Ishikawa (cell line): ENCODE measurements around the gene LILRA1.

Experiments used
- CREB1 ChIP-seq: IDR thresholded peaks from 2 replicates; pipeline ENCODE4 v1.6.1; 2012; ENCODE audit warnings: low read depth
- EP300 ChIP-seq: IDR thresholded peaks from 2 replicates; pipeline ENCODE4 v1.6.1; 2012; ENCODE audit warnings: borderline replicate concordance
- FOXM1 ChIP-seq: IDR thresholded peaks from 2 replicates; pipeline ENCODE4 v1.6.1; 2012; ENCODE audit warnings: low read depth, borderline replicate concordance
- RAD21 ChIP-seq: IDR thresholded peaks from 2 replicates; pipeline ENCODE4 v1.6.1; 2012; ENCODE audit warnings: low read depth
- TAF1 ChIP-seq: IDR thresholded peaks from 2 replicates; pipeline ENCODE4 v1.6.1; 2012; ENCODE audit warnings: low read depth, mild to moderate bottlenecking
- YY1 ChIP-seq: IDR thresholded peaks from 2 replicates; pipeline ENCODE4 v1.6.1; 2012; ENCODE audit warnings: low read depth
- TF ChIP-seq, protein P1 (sequence below): IDR thresholded peaks from 2 replicates; pipeline ENCODE4 v1.6.1; 2012

DNA sequence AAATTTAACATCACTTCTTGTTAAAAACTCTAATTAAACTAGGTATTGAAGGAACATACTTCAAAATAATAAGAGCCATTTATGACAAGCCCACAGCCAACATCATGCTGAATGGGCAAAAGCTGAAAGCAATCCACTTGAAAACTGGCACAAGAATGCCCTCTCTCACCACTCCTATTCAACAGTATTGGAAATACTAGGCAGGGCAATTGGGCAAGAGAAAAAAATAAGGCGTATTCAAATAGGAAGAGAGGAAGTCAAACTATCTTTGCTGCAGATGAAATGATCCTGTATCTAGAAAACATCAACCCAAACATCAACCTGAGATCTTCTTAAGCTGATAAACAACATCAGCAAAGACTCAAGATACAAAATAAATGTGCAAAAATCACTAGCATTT, 21.3 kb downstream of the LILRA1 start:
- TF ChIP-seq, protein P1, sequence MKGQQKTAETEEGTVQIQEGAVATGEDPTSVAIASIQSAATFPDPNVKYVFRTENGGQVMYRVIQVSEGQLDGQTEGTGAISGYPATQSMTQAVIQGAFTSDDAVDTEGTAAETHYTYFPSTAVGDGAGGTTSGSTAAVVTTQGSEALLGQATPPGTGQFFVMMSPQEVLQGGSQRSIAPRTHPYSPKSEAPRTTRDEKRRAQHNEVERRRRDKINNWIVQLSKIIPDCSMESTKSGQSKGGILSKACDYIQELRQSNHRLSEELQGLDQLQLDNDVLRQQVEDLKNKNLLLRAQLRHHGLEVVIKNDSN: no peak
- TF ChIP-seq CREB1 (no peak), FOXM1 (no peak), YY1 (no peak), TAF1 (no peak), RAD21 (no peak), EP300 (no peak)
